C4-2B (cell line): ENCODE data around the gene FOS.

Experiments used
- CTCF ChIP-seq: fragments of 450-650 bp; conservative IDR thresholded peaks from 2 replicates; pipeline ENCODE4 v1.5.1; 2017; ENCODE audit warnings: mild to moderate bottlenecking
- ZFX ChIP-seq: fragments of 450-650 bp; IDR thresholded peaks from 2 replicates; pipeline ENCODE4 v1.6.1; 2017

- TF ChIP-seq CTCF = no peak
- no peak for TF ChIP-seq ZFX
These were observed 15.5 kb downstream of the FOS start for GRCh38 chr14:75293920-75294648.
